ENCODE measurements around the gene RASL10A. TPM values are rescaled to one million over a fixed set of nuclear protein-coding genes. Genes with fewer than 3 reads are reported as not detected.

The RASL10A gene
- total and polyA plus RNA-seq, 2 experiments from 2014 or later: 1.6 to 3.0 TPM

- Histone ChIP-seq H2AFZ (no peak overlapping the region), H3K27me3 (ENCODE audit: insufficient read depth) (peaks cover 34% of the 10 kb centered on the region), H4K20me1 (replicated peaks; ENCODE audit: insufficient read depth) (peaks cover 9% of the 10 kb centered on the region), H3K36me3 (ENCODE audit: insufficient read depth) (no peaks in the 10 kb centered on the region), H3K4me3 (no peak overlapping the region), H3K79me2 (replicated peaks; ENCODE audit: insufficient read depth) (no peaks in the 10 kb centered on the region), H3K4me2 (no peak overlapping the region), H3F3A (replicated peaks; ENCODE audit: low read depth) (peaks cover 22% of the 10 kb centered on the region), H3K9me2 (ENCODE audit: insufficient read depth) (no peaks in the 10 kb centered on the region), H3K27ac (ENCODE audit: low read depth) (no peak overlapping the region), H3K4me1 (ENCODE audit: insufficient read depth) (peaks cover 6% of the 10 kb centered on the region; the same call in 1 of the 2 replicates)
- H3K4me1 Mint-ChIP-seq: peaks cover 30% of the 10 kb centered on the region
- ATAC-seq: peak; percentile 1; the same call in 2 of the 3 replicates
- TF ChIP-seq CREB1 (CRISPR knock-in tag; IDR thresholded peaks at IDR 0.05; ENCODE audit: low read depth) (no peak), ETS1 (IDR thresholded peaks at IDR 0.05) (no peak), CTCF (conservative IDR thresholded peaks at IDR 0.05; ENCODE audit: low read depth in 2 of 2) (no peak)
- no peak overlapping the region for H3K27ac Mint-ChIP-seq
- peaks cover 14% of the 10 kb centered on the region for H3K9me3 Mint-ChIP-seq
- peak; percentile 82 for DNase-seq (ENCODE audit: low spot score)
- peaks cover 7% of the 10 kb centered on the region; the same call in 1 of the 3 replicates for H3K36me3 Mint-ChIP-seq (ENCODE audit: low read depth)
- peaks cover 29% of the 10 kb centered on the region for H3K27me3 Mint-ChIP-seq (ENCODE audit: insufficient read depth, low read depth, poor library complexity)
- H3K4me3 Mint-ChIP-seq: no peak overlapping the region
These were observed 4.6 kb downstream of the RASL10A start for GRCh38 chr22:29310863-29311339.

GRCh38 chr22:29310065-29310862, 5.2 kb downstream of the RASL10A start:
- H3K4me1 Mint-ChIP-seq: peaks cover 36% of the 10 kb centered on the region
- Histone ChIP-seq H3K4me1 (ENCODE audit: insufficient read depth) (peaks cover 13% of the 10 kb centered on the region; the same call in 1 of the 2 replicates), H3K79me2 (replicated peaks; ENCODE audit: insufficient read depth) (no peaks in the 10 kb centered on the region), H3K36me3 (ENCODE audit: insufficient read depth) (no peaks in the 10 kb centered on the region), H3K27me3 (ENCODE audit: insufficient read depth) (peaks cover 27% of the 10 kb centered on the region), H3K4me3 (no peak overlapping the region), H2AFZ (no peak overlapping the region), H3K9me2 (ENCODE audit: insufficient read depth) (no peaks in the 10 kb centered on the region), H3F3A (replicated peaks; ENCODE audit: low read depth) (peaks cover 24% of the 10 kb centered on the region), H4K20me1 (replicated peaks; ENCODE audit: insufficient read depth) (peaks cover 9% of the 10 kb centered on the region), H3K4me2 (no peak overlapping the region), H3K27ac (ENCODE audit: low read depth) (no peak overlapping the region)
- DNase-seq (ENCODE audit: low spot score) (no peak), ATAC-seq (no peak)
- peaks cover 29% of the 10 kb centered on the region for H3K27me3 Mint-ChIP-seq (ENCODE audit: insufficient read depth, low read depth, poor library complexity)
- H3K9me3 Mint-ChIP-seq: peaks cover 14% of the 10 kb centered on the region
- no peak overlapping the region for H3K27ac Mint-ChIP-seq
- peaks cover 7% of the 10 kb centered on the region; the same call in 1 of the 3 replicates for H3K36me3 Mint-ChIP-seq (ENCODE audit: low read depth)
- TF ChIP-seq ZNF462 (CRISPR knock-in tag; IDR thresholded peaks at IDR 0.05): no peak
- TF ChIP-seq ETS1 (IDR thresholded peaks at IDR 0.05): no peak
- TF ChIP-seq ZNF331 (CRISPR knock-in tag; IDR thresholded peaks at IDR 0.05; ENCODE audit: low read depth): no peak
- no peak for TF ChIP-seq POLR2AphosphoS5 (IDR thresholded peaks at IDR 0.05; ENCODE audit: low read depth)
- no peak overlapping the region for H3K4me3 Mint-ChIP-seq

Data from GM23338 (cell line).